Esophagus (tissue), 2 donors: ENCODE measurements around the gene SRSF12. TPM values are rescaled to one million over a fixed set of nuclear protein-coding genes. Genes with fewer than 3 reads are reported as not detected.

ENCODE experiments used
- H3K27ac ChIP-seq, 2 donors: one replicate each; pipeline ENCODE4 v1.5.1; 2013; ENCODE audit warnings: low read depth in 2 of 2, mild to moderate bottlenecking in 2 of 2, inconsistent platforms in 1 of 2, low read length in 1 of 2, moderate library complexity in 1 of 2
- H3K27me3 ChIP-seq, 2 donors: one replicate each; pipeline ENCODE4 v1.6.1; 2013; ENCODE audit warnings: low read length in 2 of 2, control low read depth in 1 of 2, mild to moderate bottlenecking in 1 of 2; ENCODE audit not compliant: insufficient read depth in 2 of 2, control insufficient read depth in 1 of 2
- H3K36me3 ChIP-seq, 2 donors: one replicate each; pipeline ENCODE4 v1.6.1; 2013; ENCODE audit warnings: low read length in 1 of 2; ENCODE audit not compliant: control insufficient read depth in 2 of 2, insufficient read depth in 2 of 2
- H3K4me1 ChIP-seq, 2 donors: one replicate each; pipeline ENCODE4 v1.6.1; 2013; ENCODE audit warnings: low read length in 1 of 2; ENCODE audit not compliant: control insufficient read depth in 2 of 2, insufficient read depth in 2 of 2
- H3K4me3 ChIP-seq, 2 donors: one replicate each; pipeline ENCODE4 v1.5.1; 2013; ENCODE audit warnings: low read length in 2 of 2, mild to moderate bottlenecking in 2 of 2, low read depth in 1 of 2, moderate library complexity in 1 of 2
- H3K9me3 ChIP-seq, 2 donors: one replicate each; pipeline ENCODE4 v1.6.1; 2013; ENCODE audit warnings: mild to moderate bottlenecking in 2 of 2, low read depth in 1 of 2, low read length in 1 of 2, moderate library complexity in 1 of 2; ENCODE audit not compliant: control insufficient read depth in 2 of 2, insufficient read depth in 1 of 2
- WGBS, 2 donors: extraction: QIAGEN DNeasy Blood & Tissue Kit; methylation state at CpG; one replicate each; pipeline ENCODE4 v1.1.7; 2013; 5-methylcytosine and 5-hydroxymethylcytosine counted together
- polyA plus RNA-seq, 2 donors: library from polyadenylated mRNA; stranded (reverse); fragments of 200-250 nt; gene quantifications; one replicate each; pipeline ENCODE4 v1.2.3, GENCODE V29; 2013
- donor health status: healthy with polysubstance abuse.
- donor health status: Bipolar disorder and iron deficiency.

The SRSF12 gene
- under 1 TPM; 0.31 to 0.41 TPM for polyA plus RNA-seq

DNA sequence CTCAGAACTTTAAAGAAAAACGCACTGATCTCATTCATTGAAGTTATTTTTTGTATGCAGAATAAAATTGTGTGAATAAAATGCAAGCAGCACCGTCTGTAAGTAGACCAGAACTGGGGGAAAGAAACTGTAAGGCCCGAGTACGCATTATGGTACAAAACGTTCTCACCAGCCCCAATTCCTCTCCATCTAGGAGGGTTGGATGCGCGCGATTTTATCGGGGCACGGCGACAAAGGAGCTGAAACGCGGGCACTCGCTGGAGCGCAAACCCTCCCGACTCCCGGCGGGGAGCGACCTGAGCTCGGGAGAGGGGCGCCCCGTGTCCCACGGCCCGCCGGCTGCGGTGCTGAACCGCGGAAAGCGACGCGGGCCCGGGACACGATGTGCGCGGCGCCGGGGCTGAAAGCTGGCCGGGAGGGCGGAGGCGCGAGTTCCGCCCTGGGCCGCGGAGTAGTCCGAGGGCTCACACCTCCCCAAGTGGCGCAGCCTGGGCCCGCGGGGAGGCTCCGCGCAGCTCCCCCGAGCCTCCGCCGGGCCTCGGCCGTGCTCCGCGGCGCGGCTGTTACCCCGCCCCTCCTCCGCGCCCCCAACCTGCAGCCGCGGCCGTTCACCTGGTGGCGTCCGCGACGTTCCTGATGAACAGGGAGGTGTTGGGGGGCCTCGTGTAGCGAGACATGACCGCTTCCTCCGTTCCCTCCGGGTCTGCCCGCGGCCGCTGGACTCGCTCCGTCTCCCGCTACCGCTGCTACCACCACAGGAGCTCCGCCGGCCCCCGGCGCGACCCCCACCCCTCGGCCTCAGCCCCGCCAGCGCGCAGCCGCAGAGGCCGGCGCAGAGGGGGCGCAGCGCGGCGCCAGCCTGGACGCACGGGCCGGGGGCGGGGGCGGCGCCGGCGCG, at the start of gene SRSF12:
TSS of gene SRSF12 (minus strand) at position 861 of the 898 bp plus-strand sequence. CDS start at position 677, 184 bp downstream.
- no peaks in the 10 kb centered on the region for H3K27me3 ChIP-seq
- 0 to 1% methylated on average over 76 to 106 of the region's 106 CpGs for WGBS, 2 donors

DNA sequence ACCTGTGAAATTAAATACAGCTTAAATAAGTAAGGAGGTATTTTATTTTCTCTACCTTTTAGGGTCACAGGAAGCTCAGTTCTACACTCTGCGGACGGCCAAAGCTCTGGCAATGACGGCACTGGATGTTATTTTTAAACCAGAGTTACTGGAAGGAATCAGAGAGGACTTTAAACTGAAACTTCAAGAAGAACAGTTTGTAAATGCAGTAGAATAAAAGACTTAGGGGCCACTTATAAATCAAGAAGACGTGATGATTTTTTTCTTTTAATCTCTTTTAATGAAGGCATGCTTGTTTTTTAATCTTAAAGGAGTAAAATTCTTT, 44.1 kb upstream of the SRSF12 start:
- Histone ChIP-seq H3K27ac (peak overlapping the region in 1 of 2 donors; percentile 49), H3K9me3 (no peaks in the 10 kb centered on the region), H3K36me3 (peaks cover 3 to 9% of the 10 kb centered on the region in 2 donors), H3K4me3 (no peak overlapping the region), H3K27me3 (no peaks in the 10 kb centered on the region), H3K4me1 (no peaks in the 10 kb centered on the region)
- WGBS, 2 donors, result 69 to 75% methylated on average over 4 of the region's 4 CpGs

More for the DNA sequence above, at the start of gene SRSF12:
- H3K36me3 ChIP-seq, result no peaks in the 10 kb centered on the region
- H3K9me3 ChIP-seq, result no peaks in the 10 kb centered on the region
- no peak within 1 kb of the TSS for H3K27ac ChIP-seq
- no peaks in the 10 kb centered on the region for H3K4me1 ChIP-seq
- peak within 1 kb of the TSS; percentile 59 to 71 for H3K4me3 ChIP-seq

DNA sequence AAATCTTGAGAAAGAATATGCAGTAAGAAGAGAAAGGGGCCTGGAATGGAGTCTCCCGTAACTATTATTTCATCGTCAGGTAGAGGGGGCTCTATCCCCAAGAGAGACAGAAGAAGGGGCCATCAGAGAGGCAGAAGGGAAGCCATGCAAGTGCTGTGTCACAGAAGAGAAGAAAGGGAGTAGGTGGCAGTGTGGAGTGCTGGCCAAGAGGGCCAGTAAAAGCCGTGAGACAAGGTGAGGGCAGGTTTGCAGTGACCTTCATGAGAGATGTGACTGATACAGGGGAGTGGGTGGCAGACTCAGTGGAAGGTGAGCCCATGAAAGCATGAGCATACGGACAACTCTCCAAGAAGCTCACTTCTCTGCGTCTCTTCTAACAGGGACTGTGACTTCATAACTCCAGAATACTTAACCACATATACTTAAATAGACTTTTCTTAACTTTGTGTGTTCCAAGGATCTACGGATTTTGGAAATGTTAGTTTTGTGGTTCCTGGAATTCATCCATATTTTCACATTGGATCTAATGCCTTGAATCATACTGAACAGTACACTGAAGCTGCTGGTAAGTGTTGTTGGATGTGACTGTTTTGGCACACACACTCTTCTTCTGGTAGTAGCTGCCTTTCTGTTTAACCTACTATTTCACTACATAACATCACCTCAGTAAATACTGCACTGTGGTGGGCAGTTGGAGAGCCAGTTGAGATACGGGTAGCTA, 43.6 kb upstream of the SRSF12 start:
- Histone ChIP-seq H3K27ac (peak overlapping the region; percentile 3 to 84), H3K4me1 (no peaks in the 10 kb centered on the region), H3K27me3 (no peaks in the 10 kb centered on the region), H3K9me3 (no peaks in the 10 kb centered on the region), H3K36me3 (peaks cover 3 to 9% of the 10 kb centered on the region in 2 donors), H3K4me3 (no peak overlapping the region)
- WGBS, 2 donors, result 70 to 83% methylated on average over 7 of the region's 7 CpGs

DNA sequence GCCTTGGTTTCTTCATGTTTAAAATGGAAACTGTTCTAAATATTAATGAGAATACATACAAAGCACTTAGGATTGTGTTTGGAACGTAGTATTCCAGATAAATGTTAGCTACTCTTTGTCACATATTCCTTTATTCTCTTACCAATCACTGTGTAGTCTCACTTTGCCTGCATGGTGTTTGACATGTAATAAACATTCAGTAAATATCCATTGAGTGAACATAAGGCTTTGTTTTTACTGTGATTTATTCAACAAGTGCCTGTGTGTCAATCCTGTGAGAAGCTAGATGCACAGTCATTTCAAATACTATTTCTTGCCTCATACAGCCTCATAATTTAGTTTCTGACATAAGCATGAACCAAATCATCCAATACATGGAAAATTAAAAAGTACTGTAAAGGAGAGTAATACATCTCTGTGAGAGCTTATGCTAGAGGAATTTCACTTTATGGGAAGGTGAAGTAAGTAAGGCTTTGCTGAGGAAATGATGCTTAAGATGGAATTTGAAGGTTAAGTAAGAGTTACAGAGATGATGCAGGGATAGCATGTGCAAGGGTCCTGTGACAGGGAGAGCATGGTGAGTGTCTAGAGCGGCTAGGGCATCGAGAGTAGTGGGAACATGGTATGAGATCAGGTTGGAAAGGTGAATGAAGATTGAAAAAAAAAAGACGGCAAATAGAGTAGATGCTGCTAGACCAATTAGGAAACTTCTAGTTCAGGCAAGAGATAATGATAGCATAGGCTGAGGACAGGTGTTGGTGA, 42.6 kb upstream of the SRSF12 start:
- no peak overlapping the region for H3K4me3 ChIP-seq
- WGBS, 2 donors, result 95 to 98% methylated on average over 4 of the region's 4 CpGs
- H3K4me1 ChIP-seq, result no peaks in the 10 kb centered on the region
- no peak overlapping the region for H3K27ac ChIP-seq
- no peaks in the 10 kb centered on the region for H3K27me3 ChIP-seq
- H3K9me3 ChIP-seq, result no peaks in the 10 kb centered on the region
- H3K36me3 ChIP-seq, result peaks cover 3 to 9% of the 10 kb centered on the region in 2 donors

DNA sequence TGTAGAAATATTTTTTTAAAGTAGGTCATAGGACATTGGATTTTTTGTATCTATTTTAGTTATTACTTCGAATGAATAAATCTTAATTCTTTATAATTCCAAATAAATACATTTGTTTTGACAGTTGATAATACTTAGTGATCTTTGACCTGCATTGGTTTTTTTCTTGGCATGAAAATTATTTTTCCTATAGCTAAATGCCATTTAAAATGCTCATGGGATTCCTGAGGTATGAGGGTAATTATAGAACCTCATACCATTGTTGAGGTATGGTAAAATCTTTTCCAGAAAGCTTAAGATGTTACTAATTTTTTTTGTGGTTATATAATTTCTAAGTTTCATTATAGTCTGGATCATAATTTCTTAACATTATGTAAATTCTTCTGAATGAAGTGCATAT, 36.3 kb upstream of the SRSF12 start:
- Histone ChIP-seq H3K9me3 (no peaks in the 10 kb centered on the region), H3K4me1 (no peaks in the 10 kb centered on the region), H3K27ac (no peak overlapping the region), H3K27me3 (no peaks in the 10 kb centered on the region), H3K4me3 (no peak overlapping the region), H3K36me3 (no peaks in the 10 kb centered on the region)
- 68 to 82% methylated on average over 1 of the region's 1 CpG for WGBS, 2 donors

DNA sequence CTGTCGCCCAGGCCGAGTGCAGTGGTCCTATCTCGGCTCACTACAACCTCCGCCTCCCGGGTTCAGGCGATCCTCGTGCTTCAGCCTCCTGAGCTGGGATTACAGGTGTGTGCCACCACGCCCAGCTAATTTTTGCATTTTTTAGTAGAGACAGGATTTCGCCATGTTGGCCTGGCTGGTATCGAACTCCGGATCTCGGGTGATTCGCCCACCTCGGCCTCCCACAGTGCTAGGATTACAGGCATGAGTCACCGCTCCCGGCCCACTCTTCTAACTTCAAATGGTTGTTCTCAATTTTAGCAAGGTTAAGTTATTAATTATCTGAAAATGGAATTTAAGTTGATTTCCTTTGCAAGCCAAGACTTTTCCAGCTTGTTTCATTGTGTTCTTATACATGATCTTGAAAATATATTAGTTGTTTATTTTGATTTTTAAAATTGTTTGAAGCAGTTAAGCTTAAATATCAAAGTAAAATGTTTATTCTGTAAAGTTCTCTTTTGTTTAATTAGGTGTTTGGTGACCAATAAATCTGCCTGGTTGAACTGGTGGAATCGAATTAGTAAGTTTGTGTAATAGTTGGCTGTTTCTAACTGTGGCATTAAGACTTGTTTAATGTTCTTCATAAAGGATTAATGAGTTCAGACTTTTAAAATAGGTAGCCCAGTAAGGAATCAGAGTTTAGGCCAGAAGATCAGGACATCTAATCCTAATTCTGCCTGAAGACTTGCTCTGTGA, 30.3 kb upstream of the SRSF12 start:
- Histone ChIP-seq H3K27ac (peak overlapping the region in 1 of 2 donors; percentile 25), H3K4me1 (no peaks in the 10 kb centered on the region), H3K9me3 (no peaks in the 10 kb centered on the region), H3K36me3 (no peaks in the 10 kb centered on the region), H3K4me3 (no peak overlapping the region), H3K27me3 (no peaks in the 10 kb centered on the region)
- WGBS, 2 donors, result 76 to 80% methylated on average over 17 of the region's 17 CpGs

DNA sequence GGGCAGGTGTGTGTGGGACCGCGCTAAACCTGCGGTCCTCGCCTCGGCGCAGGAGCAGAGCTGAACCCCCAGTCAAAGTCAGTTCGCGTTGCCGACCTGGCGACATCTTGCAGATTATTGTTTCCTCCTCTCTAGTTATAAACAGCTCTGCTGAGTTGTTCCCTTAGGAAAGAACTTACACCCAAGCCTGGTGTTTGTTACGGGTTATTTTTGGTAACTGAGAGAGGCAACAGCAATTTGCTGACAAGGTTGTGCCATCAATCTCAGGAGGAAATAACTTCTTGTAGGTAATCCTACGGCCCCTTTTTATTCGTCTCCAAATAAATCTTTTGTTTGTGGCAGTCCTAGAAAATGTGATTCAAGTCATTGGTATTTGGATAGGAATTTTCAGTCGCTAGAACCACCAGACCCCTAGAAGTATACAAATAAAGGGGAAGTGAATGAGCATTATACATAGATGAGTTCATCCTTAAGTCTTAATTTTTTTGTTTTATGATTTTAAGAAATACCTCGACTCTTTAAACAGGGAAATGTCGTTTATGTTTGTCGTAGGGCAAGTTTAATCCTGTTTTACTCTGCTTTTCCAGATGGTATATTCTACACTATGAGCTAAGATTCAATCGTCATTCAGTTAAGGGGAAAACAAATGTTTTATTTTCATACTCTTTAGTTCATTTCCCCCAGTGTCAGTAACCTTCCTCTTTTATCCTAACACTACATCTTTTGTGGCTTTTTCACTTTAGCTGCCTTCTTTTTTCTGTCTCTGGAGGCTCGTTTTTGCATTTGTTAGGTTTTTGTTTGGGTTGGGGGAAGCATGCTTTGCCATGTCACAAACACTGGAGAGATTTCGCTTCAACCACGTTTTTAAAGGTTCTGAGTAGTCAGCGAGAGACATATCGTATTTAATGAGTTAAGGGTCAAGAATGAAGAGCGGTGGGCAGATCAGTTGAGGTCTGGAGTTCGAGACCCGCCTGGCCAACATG, 29.1 kb upstream of the SRSF12 start:
- Histone ChIP-seq H3K27me3 (no peaks in the 10 kb centered on the region), H3K36me3 (no peaks in the 10 kb centered on the region), H3K27ac (peak overlapping the region; percentile 73 to 79), H3K4me1 (no peaks in the 10 kb centered on the region), H3K4me3 (peak overlapping the region; percentile 61 to 86), H3K9me3 (no peaks in the 10 kb centered on the region)
- 24 to 25% methylated on average over 26 of the region's 26 CpGs for WGBS, 2 donors

DNA sequence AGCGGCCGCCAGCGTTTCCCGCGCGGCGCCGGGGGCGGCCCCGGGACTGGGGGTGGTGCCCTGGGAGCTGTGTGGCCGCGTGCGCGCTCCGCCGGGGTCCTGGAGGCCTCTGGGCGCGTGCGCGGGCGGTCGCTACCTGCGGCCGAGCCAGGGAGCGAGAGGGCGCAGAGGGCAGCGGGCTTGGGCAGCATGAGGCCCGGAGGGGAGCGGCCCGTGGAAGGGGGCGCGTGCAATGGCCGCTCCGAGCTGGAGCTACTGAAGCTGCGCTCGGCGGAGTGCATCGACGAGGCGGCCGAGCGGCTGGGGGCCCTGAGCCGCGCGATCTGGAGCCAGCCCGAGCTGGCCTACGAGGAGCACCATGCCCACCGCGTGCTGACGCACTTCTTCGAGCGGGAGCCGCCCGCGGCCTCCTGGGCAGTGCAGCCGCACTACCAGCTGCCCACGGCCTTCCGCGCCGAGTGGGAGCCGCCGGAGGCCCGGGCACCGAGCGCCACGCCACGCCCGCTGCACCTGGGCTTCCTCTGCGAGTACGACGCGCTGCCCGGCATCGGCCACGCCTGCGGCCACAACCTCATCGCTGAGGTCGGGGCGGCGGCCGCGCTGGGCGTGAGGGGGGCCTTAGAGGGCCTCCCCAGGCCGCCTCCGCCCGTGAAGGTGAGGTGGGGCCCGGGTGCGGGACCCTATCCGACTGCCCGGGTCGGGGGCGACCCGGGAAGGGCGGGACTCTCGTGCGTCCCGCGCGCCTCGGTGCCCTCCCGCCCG, 28.3 kb upstream of the SRSF12 start, which contains the start of gene PM20D2:
TSS of gene PM20D2 (plus strand) at position 100 of the 762 bp plus-strand sequence. CDS start at position 190, 90 bp downstream.
- 0% methylated on average over 98 to 102 of the region's 102 CpGs for WGBS, 2 donors
- Histone ChIP-seq H3K27ac (peak within 1 kb of the TSS; percentile 73 to 79), H3K4me3 (peak within 1 kb of the TSS; percentile 61 to 86), H3K27me3 (no peaks in the 10 kb centered on the region), H3K4me1 (no peaks in the 10 kb centered on the region), H3K36me3 (no peaks in the 10 kb centered on the region), H3K9me3 (no peaks in the 10 kb centered on the region)
